HepG2 (cell line): Measurements from ENCODE around the gene ELL. TPM values are rescaled to one million over a fixed set of nuclear protein-coding genes. Genes with fewer than 3 reads are reported as not detected.
A peak's percentile ranks its signal among the peaks of the same experiment; 100 is the strongest.

Experiments
- ATAC-seq: fragments of 200-7000 bp; cut with Tn5 transposase; 3 replicates; pipeline ENCODE4 v1.9.1; 2020; ENCODE audit warnings: mild to moderate bottlenecking, moderate library complexity
- BruUV-seq: library from RNA; stranded (reverse); fragments of 400-500 nt; replicated peaks from 2 replicates; lab custom pipeline; 2021; lab: Mats Ljungman, UMichigan
- CTCF ChIA-PET: fragments of 300-600 bp; formaldehyde crosslinking; extraction: SDS; loops from one replicate; lab custom pipeline; 2021; ENCODE audit warnings: low total read pairs, inconsistent platforms, low intra/inter-chr PET ratio; lab: Yijun Ruan, JAX
- POLR2A ChIA-PET: fragments of 350-600 bp; sonication (Branson Sonifier 250); formaldehyde crosslinking; loops from one replicate; lab custom pipeline; 2020; ENCODE audit warnings: antibody characterized with exemption, inconsistent platforms; lab: Yijun Ruan, JAX
- DNase-seq: peaks from one replicate; pipeline ENCODE4 v3.0.0-alpha.2; 2015; ENCODE audit warnings: low spot score
- FAIRE-seq: peaks from 3 replicates; lab custom pipeline; 2011; peaks lifted over from hg19 to GRCh38; lab: Jason Lieb, UNC
- H2AFZ ChIP-seq: one replicate; pipeline ENCODE4 v1.6.1; 2011; ENCODE audit warnings: low read length, inconsistent platforms
- H3K27ac ChIP-seq: fragments of 300-600 bp; 3 replicates; pipeline ENCODE4 v1.8.0; 2011; ENCODE audit warnings: mixed run types, mild to moderate bottlenecking, mixed read lengths, low read length, inconsistent platforms; ENCODE audit not compliant: insufficient read depth; ENCODE audit errors: extremely low read length
- H3K27me3 ChIP-seq, 2 experiments: fragments of 200-600 bp in 1 of 2; 2 replicates in 1 of 2; 3 replicates in 1 of 2; pipeline versions ENCODE4 v1.6.0 to v1.8.0; 2011; ENCODE audit warnings: low read length in 2 of 2, mild to moderate bottlenecking in 2 of 2, moderate library complexity in 2 of 2, inconsistent platforms in 1 of 2; ENCODE audit not compliant: insufficient read depth in 2 of 2, control insufficient read depth in 1 of 2
- H3K36me3 ChIP-seq, 2 experiments: fragments of 200-600 bp in 1 of 2; replicated peaks in 1 of 2; 2 replicates in 1 of 2; 3 replicates in 1 of 2; pipeline versions ENCODE4 v1.5.1 to v1.8.0; 2011; ENCODE audit warnings: low read length in 2 of 2, inconsistent platforms in 1 of 2; ENCODE audit not compliant: insufficient read depth in 2 of 2, control insufficient read depth in 1 of 2
- H3K4me1 ChIP-seq: 2 replicates; pipeline ENCODE4 v1.5.1; 2012; ENCODE audit warnings: low read length, inconsistent platforms; ENCODE audit not compliant: insufficient read depth
- H3K4me2 ChIP-seq: 2 replicates; pipeline ENCODE4 v1.6.0; 2011; ENCODE audit warnings: low read depth, low read length, inconsistent platforms
- H3K4me3 ChIP-seq, 3 experiments: fragments of 200-600 bp in 1 of 3; sonication (generic), shearing (Covaris generic) in 1 of 3; replicated peaks in 1 of 3; 2 replicates each; pipeline ENCODE4 v1.5.1; 2011 to 2016; ENCODE audit warnings: low read length in 3 of 3, inconsistent platforms in 2 of 3, low read depth in 2 of 3, mild to moderate bottlenecking in 2 of 3, control low read depth in 1 of 3, mixed read lengths in 1 of 3; ENCODE audit not compliant: insufficient read depth in 1 of 3
- H3K79me2 ChIP-seq: one replicate; pipeline ENCODE4 v1.6.1; 2011; ENCODE audit warnings: low read length, inconsistent platforms; ENCODE audit not compliant: insufficient read depth
- H3K9ac ChIP-seq: 2 replicates; pipeline ENCODE4 v1.6.0; 2011; ENCODE audit warnings: mild to moderate bottlenecking, low read depth, low read length, inconsistent platforms; ENCODE audit not compliant: insufficient read depth
- H3K9me3 ChIP-seq: 2 replicates; pipeline ENCODE4 v1.5.1; 2012; ENCODE audit warnings: mild to moderate bottlenecking, low read length
- H4K20me1 ChIP-seq: 2 replicates; pipeline ENCODE4 v1.6.0; 2011; ENCODE audit warnings: inconsistent platforms, mild to moderate bottlenecking, low read length, moderate library complexity; ENCODE audit not compliant: insufficient read depth
- ARID5B ChIP-seq: IDR thresholded peaks from 2 replicates; pipeline ENCODE4 v1.4.0; 2020; ENCODE audit warnings: mild to moderate bottlenecking, missing genetic modification reagents
- FOSL2 ChIP-seq: sonication (generic); formaldehyde crosslinking; IDR thresholded peaks from 2 replicates; pipeline ENCODE4 v1.4.0; 2020; ENCODE audit warnings: missing genetic modification reagents
- HDAC1 ChIP-seq: sonication (generic); formaldehyde crosslinking; IDR thresholded peaks from 2 replicates; pipeline ENCODE4 v1.5.1; 2020; ENCODE audit warnings: mild to moderate bottlenecking, missing genetic modification reagents
- IRX3 ChIP-seq: sonication (generic); formaldehyde crosslinking; IDR thresholded peaks from 2 replicates; pipeline ENCODE4 v1.8.1; 2023; ENCODE audit warnings: mild to moderate bottlenecking, low read depth, missing genetic modification reagents, borderline replicate concordance
- KLF6 ChIP-seq: IDR thresholded peaks from 2 replicates; pipeline ENCODE4 v1.8.0; 2016; ENCODE audit warnings: missing biosample characterization, missing genetic modification reagents
- NR2F1 ChIP-seq, 2 experiments: fragments of 450-650 bp in 1 of 2; formaldehyde crosslinking in 1 of 2; IDR thresholded peaks; 2 replicates each; pipeline versions ENCODE4 v1.5.0 to v1.6.1; 2016 to 2020; ENCODE audit warnings: mild to moderate bottlenecking in 1 of 2, missing compliant biosample characterization in 1 of 2, missing genetic modification reagents in 1 of 2, moderate library complexity in 1 of 2
- RAD21 ChIP-seq: fragments of 450-650 bp; formaldehyde crosslinking; IDR thresholded peaks from 2 replicates; pipeline ENCODE4 v1.5.0; 2020; ENCODE audit warnings: mild to moderate bottlenecking
- RARA ChIP-seq: IDR thresholded peaks from 2 replicates; pipeline ENCODE4 v1.6.1; 2016; ENCODE audit warnings: missing genetic modification reagents, missing compliant biosample characterization
- SOX13 ChIP-seq, 3 experiments: fragments of 450-650 bp in 1 of 3; sonication (generic) in 1 of 3; formaldehyde crosslinking in 1 of 3; IDR thresholded peaks in 2 of 3; conservative IDR thresholded peaks in 1 of 3; 2 replicates each; pipeline versions ENCODE4 v1.5.0 to v1.6.1; 2016 to 2020; ENCODE audit warnings: antibody characterized with exemption in 1 of 3, mild to moderate bottlenecking in 1 of 3, missing compliant biosample characterization in 1 of 3, missing genetic modification reagents in 1 of 3, moderate library complexity in 1 of 3
- ZNF3 ChIP-seq: IDR thresholded peaks from 2 replicates; pipeline ENCODE4 v1.7.0; 2017; ENCODE audit warnings: inconsistent platforms
- ZNF768 ChIP-seq: sonication (generic); formaldehyde crosslinking; IDR thresholded peaks from 2 replicates; pipeline ENCODE4 v1.4.0; 2020; ENCODE audit warnings: missing genetic modification reagents
- ZNF83 ChIP-seq: sonication (generic); formaldehyde crosslinking; IDR thresholded peaks from 2 replicates; pipeline ENCODE4 v1.4.0; 2020; ENCODE audit warnings: missing genetic modification reagents, mild to moderate bottlenecking, borderline replicate concordance
- WGBS: methylation state at CpG from one replicate; pipeline ENCODE4 v1.1.6; 2017; ENCODE audit warnings: low lambda C conversion rate; 5-methylcytosine and 5-hydroxymethylcytosine counted together
- in situ Hi-C: cut with HindIII; loops from 2 replicates; pipeline ENCODE4 v1.10.0; 2017; ENCODE audit warnings: low pct_unique_long_range_greater_than_20kb; ENCODE audit not compliant: extremely low pct_ligation_motif_present
- intact Hi-C: fragments of 100-400 bp; cut with micrococcal nuclease; formaldehyde crosslinking; loops from one replicate; pipeline ENCODE4 v1.10.0; 2022; ENCODE audit not compliant: unreplicated experiment
- polyA plus RNA-seq, 8 experiments: library from polyadenylated mRNA; depleted of rRNA in 3 of 8; stranded (reverse) in 7 of 8; unstranded in 1 of 8; fragments of >200 nt; fragmentation: Illumina TruSeq in 4 of 8; extraction: Trizol in 4 of 8; gene quantifications; 2 replicates each; pipeline versions ENCODE4 v1.2.1 to v1.2.3, GENCODE V29; 2011 to 2016; ENCODE audit warnings: low read depth in 4 of 8, missing spikeins in 1 of 8, mixed read lengths in 1 of 8; ENCODE audit not compliant: insufficient read depth in 1 of 8
- total RNA-seq, 5 experiments: library from RNA; depleted of rRNA; stranded (reverse); fragments of >200 nt; fragmentation: Illumina TruSeq; extraction: Trizol; gene quantifications; 2 replicates each; pipeline ENCODE4 v1.2.3, GENCODE V29; 2016; ENCODE audit warnings: low read depth in 1 of 5
- TF ChIP-seq, protein P1 (sequence below): fragments of 450-650 bp; IDR thresholded peaks from 2 replicates; pipeline ENCODE4 v1.6.1; 2016

Gene ELL
- total and polyA plus RNA-seq, 2 of the 13 experiments (the other 11 are each of a cell fraction or from before 2014, with no cell fraction given) = 3.7 to 5.4 TPM

- Histone ChIP-seq H3K27ac (peak overlapping the region; percentile 51), H2AFZ (no peak overlapping the region), H3K4me1 (peaks cover 97% of the 10 kb centered on the region), H3K9me3 (no peaks in the 10 kb centered on the region), H3K27me3 (no peaks in the 10 kb centered on the region), H3K4me2 (peak overlapping the region; percentile 46), H3K9ac (peak overlapping the region; percentile 6; the same call in 1 of the 2 replicates), H4K20me1 (peaks cover 74% of the 10 kb centered on the region), H3K36me3 (no peaks in the 10 kb centered on the region; a peak in 1 of 5 replicates), H3K4me3 (peak overlapping the region in 1 of 3 experiments; percentile 22; a peak in 1 of 6 replicates), H3K79me2 (peaks cover 93% of the 10 kb centered on the region)
- in situ Hi-C loops = no loop called here
- ATAC-seq = peak; percentile 46
- intact Hi-C loops = loop anchor here (5.0 kb wide), 1 partner anchor 41 kb away; no protein-coding TSS in a partner anchor
- ChIA-PET POLR2A (interaction anchor here (0.7 to 2.1 kb wide), 4 partner anchors 10 to 38 kb away, joined by 3 to 16 read pairs (median 4); partner anchors contain the start of gene ELL), CTCF (interaction anchor here (0.9 kb wide), 1 partner anchor 15 kb away, joined by 3 read pairs; no protein-coding TSS in a partner anchor)
- WGBS = 42% methylated on average over 10 of the region's 11 CpGs
- peak; percentile 21 for FAIRE-seq
- DNase-seq = peak; percentile 82
- BruUV-seq = no TSS peak
- 0 out of 2 replicates have a peak, but pooled peaks have one; percentile 30 for TF ChIP-seq ZNF3 (CRISPR knock-in tag)
- TF ChIP-seq KLF6 (CRISPR knock-in tag) = no peak
- TF ChIP-seq, protein P1, sequence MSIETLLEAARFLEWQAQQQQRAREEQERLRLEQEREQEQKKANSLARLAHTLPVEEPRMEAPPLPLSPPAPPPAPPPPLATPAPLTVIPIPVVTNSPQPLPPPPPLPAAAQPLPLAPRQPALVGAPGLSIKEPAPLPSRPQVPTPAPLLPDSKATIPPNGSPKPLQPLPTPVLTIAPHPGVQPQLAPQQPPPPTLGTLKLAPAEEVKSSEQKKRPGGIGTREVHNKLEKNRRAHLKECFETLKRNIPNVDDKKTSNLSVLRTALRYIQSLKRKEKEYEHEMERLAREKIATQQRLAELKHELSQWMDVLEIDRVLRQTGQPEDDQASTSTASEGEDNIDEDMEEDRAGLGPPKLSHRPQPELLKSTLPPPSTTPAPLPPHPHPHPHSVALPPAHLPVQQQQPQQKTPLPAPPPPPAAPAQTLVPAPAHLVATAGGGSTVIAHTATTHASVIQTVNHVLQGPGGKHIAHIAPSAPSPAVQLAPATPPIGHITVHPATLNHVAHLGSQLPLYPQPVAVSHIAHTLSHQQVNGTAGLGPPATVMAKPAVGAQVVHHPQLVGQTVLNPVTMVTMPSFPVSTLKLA = 0 out of 2 replicates have a peak, but pooled peaks have one; percentile 29
- TF ChIP-seq SOX13 (IDR thresholded peaks at IDR 0.05) = 0 out of 2 replicates have a peak, but pooled peaks have one; percentile 18
- TF ChIP-seq SOX13 (CRISPR knock-in tag; conservative IDR thresholded peaks at IDR 0.05 in 1 of 2, IDR thresholded peaks at IDR 0.05 in 1 of 2) = peak in 1 of 2 experiments; percentile 64; a peak in 1 of 4 replicates
- 0 out of 2 replicates have a peak, but pooled peaks have one; percentile 34 for TF ChIP-seq ZNF768 (CRISPR knock-in tag)
- TF ChIP-seq HDAC1 (CRISPR knock-in tag) = peak; percentile 25; the same call in 1 of the 2 replicates
- TF ChIP-seq ARID5B (CRISPR knock-in tag) = 0 out of 2 replicates have a peak, but pooled peaks have one; percentile 30
- 0 out of 2 replicates have a peak, but pooled peaks have one; percentile 12 for TF ChIP-seq RAD21 (CRISPR knock-in tag)
- peak; percentile 57 to 61; a peak in 2 of 4 replicates for TF ChIP-seq NR2F1 (CRISPR knock-in tag; IDR thresholded peaks at IDR 0.05)
- no peak for TF ChIP-seq ZNF83
- peak; percentile 96 for TF ChIP-seq RARA (CRISPR knock-in tag)
- TF ChIP-seq FOSL2 (CRISPR knock-in tag) = 0 out of 2 replicates have a peak, but pooled peaks have one; percentile 18
- TF ChIP-seq IRX3 = no peak
Observed at GRCh38 chr19:18507727-18508440, 14.0 kb downstream of the ELL start.
